Immature natural killer cell (primary cell): Measurements from ENCODE around the gene CTAG1A. TPM values are rescaled to one million over a fixed set of nuclear protein-coding genes. Genes with fewer than 3 reads are reported as not detected.
"Not testable (repeated sequence)": the region's sequence is repeated elsewhere in the genome, so short reads cannot be mapped to it uniquely, and the experiment has no call there.

Source experiments
- DNase-seq, 3 donors: peaks; one replicate each; pipeline ENCODE4 v3.0.0; 2022; ENCODE audit warnings: mixed read lengths in 1 of 3
- H3K27ac Mint-ChIP-seq, 6 donors: one replicate each; pipeline ENCODE4 v1.8.0; 2020; ENCODE audit warnings: mixed read lengths in 6 of 6, mild to moderate bottlenecking in 5 of 6, inconsistent platforms in 4 of 6, moderate library complexity in 3 of 6
- H3K27me3 Mint-ChIP-seq, 3 donors: one replicate each; pipeline ENCODE4 v1.8.0; 2020 to 2021; ENCODE audit warnings: low read depth in 3 of 3, mild to moderate bottlenecking in 3 of 3, mixed read lengths in 3 of 3, moderate library complexity in 3 of 3, inconsistent platforms in 1 of 3
- H3K36me3 Mint-ChIP-seq, 3 donors: one replicate each; pipeline ENCODE4 v1.8.0; 2020; ENCODE audit warnings: mixed read lengths in 3 of 3, inconsistent platforms in 2 of 3, mild to moderate bottlenecking in 2 of 3
- H3K4me1 Mint-ChIP-seq, 2 donors: one replicate each; pipeline ENCODE4 v1.8.0; 2020; ENCODE audit warnings: inconsistent platforms in 2 of 2, mild to moderate bottlenecking in 2 of 2, mixed read lengths in 2 of 2, moderate library complexity in 1 of 2
- H3K4me3 Mint-ChIP-seq, 5 donors: one replicate each; pipeline ENCODE4 v1.8.0; 2020; ENCODE audit warnings: mild to moderate bottlenecking in 5 of 5, mixed read lengths in 5 of 5, inconsistent platforms in 3 of 5, moderate library complexity in 3 of 5
- H3K9me3 Mint-ChIP-seq, 6 donors: one replicate each; pipeline ENCODE4 v1.8.0; 2020; ENCODE audit warnings: mild to moderate bottlenecking in 6 of 6, mixed read lengths in 6 of 6, inconsistent platforms in 4 of 6, moderate library complexity in 3 of 6
- polyA plus RNA-seq, 3 donors: library from polyadenylated mRNA; unstranded; fragments of 300-500 nt; fragmentation: Illumina TruSeq; gene quantifications; one replicate each; pipeline ENCODE4 v1.2.3, GENCODE V29; 2021

CTAG1A gene
- polyA plus RNA-seq = not detected

GRCh38 chrX:154584585-154585183, at the start of gene CTAG1A:
Gene CTAG1A, plus strand, starts transcription at chrX:154585133. Its CDS starts 74 bp downstream, at chrX:154585207.
- not testable (repeated sequence) for H3K4me3 Mint-ChIP-seq, H3K27ac Mint-ChIP-seq, H3K27me3 Mint-ChIP-seq, H3K9me3 Mint-ChIP-seq, H3K36me3 Mint-ChIP-seq, DNase-seq, H3K4me1 Mint-ChIP-seq

GRCh38 chrX:154535892-154536291, 49.0 kb upstream of the CTAG1A start:
- Mint-ChIP-seq H3K36me3 (peaks cover 4 to 9% (median 4%) of the 10 kb centered on the region in 3 donors), H3K4me1 (peaks cover 30 to 38% of the 10 kb centered on the region in 2 donors), H3K27me3 (peaks cover 2 to 14% (median 4%) of the 10 kb centered on the region in 3 donors), H3K27ac (peak overlapping the region in 2 of 6 donors; percentile 50 to 56), H3K9me3 (peaks cover 0 to 1% (median 0%) of the 10 kb centered on the region in 6 donors), H3K4me3 (no peak overlapping the region)
- DNase-seq = no peak

DNA sequence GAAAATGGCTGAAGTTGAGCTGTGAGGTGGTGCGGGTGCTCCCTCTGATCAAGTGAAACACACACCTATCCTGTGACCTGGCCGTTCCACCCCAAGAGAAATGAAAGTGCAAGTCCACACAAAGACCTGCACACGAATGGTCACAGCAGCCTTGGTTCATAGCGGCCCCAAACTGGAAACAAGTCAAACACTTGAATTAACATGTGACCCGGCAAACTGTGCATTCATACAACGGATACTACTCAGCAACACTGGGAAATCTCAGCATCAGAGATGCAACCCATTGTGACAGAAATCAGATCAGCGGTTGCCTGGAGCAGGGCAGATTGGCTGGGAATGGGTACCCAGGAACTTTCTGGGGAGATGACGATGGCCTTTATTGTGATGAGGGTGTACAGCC, 45.9 kb upstream of the CTAG1A start:
- H3K4me3 Mint-ChIP-seq = peak overlapping the region; percentile 2 to 69 (median 34)
- no peak for DNase-seq
- peaks cover 4 to 19% (median 5%) of the 10 kb centered on the region in 3 donors for H3K27me3 Mint-ChIP-seq
- H3K9me3 Mint-ChIP-seq = peaks cover 0 to 1% (median 0%) of the 10 kb centered on the region in 6 donors
- H3K36me3 Mint-ChIP-seq = peaks cover 4 to 9% (median 7%) of the 10 kb centered on the region in 3 donors
- peaks cover 55 to 63% of the 10 kb centered on the region in 2 donors for H3K4me1 Mint-ChIP-seq
- peak overlapping the region; percentile 73 to 92 (median 88) for H3K27ac Mint-ChIP-seq

GRCh38 chrX:154540365-154540764, 44.6 kb upstream of the CTAG1A start:
- not testable (repeated sequence) for H3K36me3 Mint-ChIP-seq, H3K9me3 Mint-ChIP-seq, DNase-seq
- peaks cover 4 to 15% (median 4%) of the 10 kb centered on the region in 3 donors for H3K27me3 Mint-ChIP-seq
- H3K4me1 Mint-ChIP-seq = peaks cover 57 to 66% of the 10 kb centered on the region in 2 donors
- peak overlapping the region in 1 of 5 donors; percentile 33 for H3K4me3 Mint-ChIP-seq
- H3K27ac Mint-ChIP-seq = peak overlapping the region in 4 of 6 donors; percentile 45 to 96 (median 74)

DNA sequence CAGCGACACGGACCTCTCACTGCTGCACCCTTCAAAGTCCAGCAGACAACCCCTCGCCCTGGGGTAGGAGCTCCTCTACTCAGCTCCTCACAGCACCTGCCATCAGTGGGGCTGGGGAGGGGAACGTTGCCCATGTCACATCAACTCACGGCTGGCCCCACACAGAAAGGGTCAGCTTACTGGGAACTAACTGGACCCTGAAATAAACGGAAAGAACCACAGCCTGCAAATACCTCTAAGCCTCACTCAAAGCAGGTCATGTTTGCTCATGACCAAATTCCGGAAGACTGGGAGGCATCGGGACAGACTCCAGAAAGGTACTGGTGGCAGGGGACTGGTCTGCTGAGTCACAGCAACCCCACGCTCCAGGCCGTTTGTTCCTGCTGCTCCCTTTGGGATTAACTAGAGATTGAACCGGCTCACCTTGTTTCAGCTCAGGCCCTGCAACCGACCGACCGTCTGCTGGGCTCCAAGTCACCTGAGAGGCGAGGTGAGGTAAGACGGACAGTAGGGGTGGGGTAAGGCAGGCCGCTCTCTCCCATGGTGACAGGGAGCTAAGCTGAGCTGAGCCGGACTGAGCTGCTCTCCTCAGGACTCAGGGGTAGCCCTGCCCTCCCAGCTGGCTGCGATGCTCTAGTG, 43.9 kb upstream of the CTAG1A start:
- Mint-ChIP-seq H3K36me3 (peaks cover 5 to 7% (median 7%) of the 10 kb centered on the region in 3 donors), H3K27ac (peak overlapping the region; percentile 91 to 98 (median 96)), H3K9me3 (peaks cover 0 to 1% (median 0%) of the 10 kb centered on the region in 6 donors), H3K4me3 (peak overlapping the region in 3 of 5 donors; percentile 29 to 38 (median 33)), H3K27me3 (peaks cover 4 to 15% (median 4%) of the 10 kb centered on the region in 3 donors), H3K4me1 (peaks cover 60 to 69% of the 10 kb centered on the region in 2 donors)
- no peak for DNase-seq

GRCh38 chrX:154541589-154541895, 43.4 kb upstream of the CTAG1A start:
- Mint-ChIP-seq H3K27me3 (peaks cover 3 to 15% (median 4%) of the 10 kb centered on the region in 3 donors), H3K4me3 (peak overlapping the region in 2 of 5 donors; percentile 82 to 86), H3K4me1 (peaks cover 63 to 70% of the 10 kb centered on the region in 2 donors), H3K9me3 (peaks cover 0 to 1% (median 0%) of the 10 kb centered on the region in 6 donors), H3K27ac (peak overlapping the region; percentile 94 to 98 (median 96)), H3K36me3 (peaks cover 5 to 7% (median 7%) of the 10 kb centered on the region in 3 donors)
- no peak for DNase-seq

- peak; percentile 73 to 75 (median 73) for DNase-seq
- peaks cover 0 to 1% (median 0%) of the 10 kb centered on the region in 6 donors for H3K9me3 Mint-ChIP-seq
- H3K36me3 Mint-ChIP-seq = peaks cover 5 to 7% (median 7%) of the 10 kb centered on the region in 3 donors
- peak overlapping the region; percentile 80 to 86 (median 83) for H3K4me3 Mint-ChIP-seq
- peak overlapping the region; percentile 94 to 98 (median 96) for H3K27ac Mint-ChIP-seq
- H3K27me3 Mint-ChIP-seq = peaks cover 2 to 14% (median 5%) of the 10 kb centered on the region in 3 donors
- H3K4me1 Mint-ChIP-seq = peaks cover 63 to 70% of the 10 kb centered on the region in 2 donors
Observed at GRCh38 chrX:154541896-154542722, 42.8 kb upstream of the CTAG1A start.

- Mint-ChIP-seq H3K27ac (peak overlapping the region; percentile 94 to 98 (median 96)), H3K36me3 (peaks cover 5 to 7% (median 7%) of the 10 kb centered on the region in 3 donors), H3K4me3 (peak overlapping the region; percentile 80 to 86 (median 83)), H3K4me1 (peaks cover 61 to 68% of the 10 kb centered on the region in 2 donors), H3K9me3 (peaks cover 0 to 1% (median 0%) of the 10 kb centered on the region in 6 donors), H3K27me3 (peaks cover 3 to 10% (median 8%) of the 10 kb centered on the region in 3 donors)
- DNase-seq = no peak
Observed at GRCh38 chrX:154542723-154543424, 42.1 kb upstream of the CTAG1A start.

- Mint-ChIP-seq H3K36me3 (peaks cover 0 to 10% (median 3%) of the 10 kb centered on the region in 3 donors), H3K27me3 (peaks cover 6 to 8% (median 7%) of the 10 kb centered on the region in 3 donors), H3K4me1 (peaks cover 68 to 70% of the 10 kb centered on the region in 2 donors), H3K27ac (peak overlapping the region; percentile 66 to 89 (median 82)), H3K4me3 (peak overlapping the region; percentile 72 to 81 (median 79)), H3K9me3 (no peaks in the 10 kb centered on the region)
- no peak for DNase-seq
Observed at GRCh38 chrX:154545673-154546274, 39.2 kb upstream of the CTAG1A start.

DNA sequence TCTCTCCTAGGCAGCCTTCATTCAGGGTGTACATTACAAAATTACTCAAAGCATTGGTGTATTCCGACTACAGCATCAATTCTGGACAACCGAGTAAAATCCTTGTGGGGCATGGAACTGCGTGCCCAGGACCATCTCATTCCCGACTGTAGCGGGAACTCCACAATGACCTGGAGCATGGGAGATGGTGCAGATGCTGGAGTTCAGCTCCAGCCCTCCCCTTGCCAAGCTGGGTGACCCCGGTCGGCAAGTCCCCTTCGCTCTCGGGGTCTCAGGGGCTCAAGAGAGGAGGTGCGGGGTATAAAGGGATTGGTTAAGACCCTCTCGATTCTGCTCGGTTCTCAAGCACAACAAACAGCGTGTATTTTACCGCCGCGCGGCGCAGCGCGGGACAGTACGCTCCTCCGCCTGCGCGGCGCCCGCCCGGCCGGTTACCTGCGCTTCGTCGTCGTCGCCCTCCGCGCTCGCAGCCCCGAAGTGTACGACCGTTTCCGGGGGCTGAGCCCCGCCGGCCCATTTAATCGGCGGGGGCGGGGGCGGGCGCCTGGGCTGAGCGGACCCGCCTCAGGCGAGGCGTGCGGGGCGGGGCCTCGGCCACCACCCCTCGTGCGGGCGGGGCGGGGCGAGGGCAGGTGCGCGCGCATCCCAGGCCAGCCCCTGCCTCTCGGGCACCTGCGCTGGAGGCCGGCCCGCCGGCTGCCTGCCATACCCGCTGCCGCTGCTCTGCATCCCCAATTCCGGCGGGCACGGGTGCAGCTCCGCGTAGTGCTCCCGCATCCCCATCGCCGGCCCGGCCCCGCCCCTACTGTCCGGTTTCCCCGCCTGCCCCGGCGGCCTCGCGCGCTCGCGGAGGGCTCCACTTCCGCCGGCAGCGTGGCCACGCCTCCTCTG, 38.3 kb upstream of the CTAG1A start, which contains the start of gene G6PD:
TSS of gene G6PD (minus strand) at position 493 of the 891 bp plus-strand sequence. CDS start 691 bp downstream, outside the sequence.
- Mint-ChIP-seq H3K27ac (peak within 1 kb of the TSS; percentile 89 to 97 (median 93)), H3K27me3 (peaks cover 7 to 9% (median 8%) of the 10 kb centered on the region in 3 donors), H3K9me3 (no peaks in the 10 kb centered on the region), H3K36me3 (peaks cover 0 to 10% (median 3%) of the 10 kb centered on the region in 3 donors), H3K4me3 (peak within 1 kb of the TSS; percentile 86 to 93 (median 92)), H3K4me1 (peaks cover 59 to 68% of the 10 kb centered on the region in 2 donors)
- peak; percentile 85 to 89 (median 88) for DNase-seq

DNA sequence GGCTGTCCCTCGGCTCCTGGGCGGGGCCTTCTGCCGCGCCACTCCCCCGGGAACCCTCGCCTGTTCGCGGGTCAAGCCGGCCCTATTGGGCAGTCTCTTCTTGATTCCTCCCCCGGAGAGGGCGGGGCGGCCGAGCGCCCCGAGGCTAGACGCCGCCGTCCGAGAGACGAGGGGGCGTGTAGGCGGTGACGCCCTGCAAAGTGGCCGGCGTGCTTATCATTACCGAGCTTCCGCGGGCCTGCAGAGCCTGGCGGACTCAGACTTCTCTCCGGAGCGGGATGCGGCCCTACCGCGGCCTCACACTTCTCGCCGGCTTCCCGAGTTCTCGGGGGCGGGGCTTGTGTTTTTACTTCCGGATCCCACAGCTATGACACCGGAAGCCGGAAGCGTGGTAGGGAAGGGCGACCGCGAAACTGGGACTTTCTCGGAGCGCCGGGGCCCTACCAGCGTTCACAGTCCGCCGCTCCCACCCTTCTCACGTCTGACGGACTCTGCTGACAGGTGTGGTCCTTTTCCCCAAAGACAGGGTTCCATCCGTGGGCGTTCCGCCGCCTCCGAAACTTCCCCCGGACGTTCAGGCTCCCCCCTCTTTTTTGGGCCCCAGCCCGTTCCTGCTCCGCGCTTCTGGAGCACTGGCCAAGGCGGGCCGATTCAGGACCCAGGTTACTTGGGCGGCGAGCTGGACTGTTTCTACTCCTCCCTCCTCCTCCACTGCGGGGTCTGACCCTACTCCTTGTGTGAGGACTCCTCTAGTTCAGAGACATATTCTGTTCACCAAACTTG, 37.5 kb upstream of the CTAG1A start, which contains the start of gene IKBKG:
TSS of gene IKBKG (plus strand) at position 376 of the 783 bp plus-strand sequence. CDS start 4,383 bp downstream, outside the sequence.
- peak; percentile 92 to 95 (median 94) for DNase-seq
- H3K36me3 Mint-ChIP-seq = peaks cover 0 to 10% (median 3%) of the 10 kb centered on the region in 3 donors
- peak within 1 kb of the TSS; percentile 89 to 97 (median 93) for H3K27ac Mint-ChIP-seq
- no peaks in the 10 kb centered on the region for H3K9me3 Mint-ChIP-seq
- peaks cover 51 to 65% of the 10 kb centered on the region in 2 donors for H3K4me1 Mint-ChIP-seq
- H3K27me3 Mint-ChIP-seq = peaks cover 7 to 10% (median 8%) of the 10 kb centered on the region in 3 donors
- H3K4me3 Mint-ChIP-seq = peak within 1 kb of the TSS; percentile 86 to 93 (median 92)
